Left lung (tissue), 10 donors: ENCODE results near the gene BIRC2. TPM values are rescaled to one million over a fixed set of nuclear protein-coding genes. Genes with fewer than 3 reads are reported as not detected.

Experiments
- ATAC-seq: fragments of 200-7000 bp; cut with Tn5 transposase; one replicate; pipeline ENCODE4 v1.9.1; 2020; ENCODE audit warnings: moderate library complexity
- DNase-seq, 4 donors: peaks; one replicate each; pipeline ENCODE4 v3.0.0-alpha.2; 2013 to 2020
- H3K27ac ChIP-seq, 2 donors: fragments of 200-600 bp; sonication (generic) in 1 of 2; one replicate each; pipeline versions ENCODE4 v1.5.0 to v1.8.0; 2020 to 2021
- H3K27me3 ChIP-seq, 2 donors: fragments of 200-600 bp; sonication (generic) in 1 of 2; one replicate each; pipeline versions ENCODE4 v1.5.0 to v1.8.0; 2020 to 2021
- H3K36me3 ChIP-seq, 2 donors: fragments of 200-600 bp; sonication (generic) in 1 of 2; one replicate each; pipeline versions ENCODE4 v1.5.0 to v1.8.0; 2020 to 2021
- H3K4me1 ChIP-seq, 2 donors: fragments of 200-600 bp; one replicate each; pipeline ENCODE4 v1.8.0; 2021
- H3K4me3 ChIP-seq, 2 donors: fragments of 200-600 bp; sonication (generic) in 1 of 2; one replicate each; pipeline versions ENCODE4 v1.5.0 to v1.8.0; 2020 to 2021; ENCODE audit warnings: mild to moderate bottlenecking in 1 of 2
- H3K9me3 ChIP-seq, 2 donors: fragments of 200-600 bp; sonication (generic) in 1 of 2; one replicate each; pipeline versions ENCODE4 v1.5.0 to v1.8.0; 2020 to 2021
- intact Hi-C, 2 donors: fragments of 100-400 bp; cut with DNase I; formaldehyde crosslinking; loops; one replicate each; pipeline versions ENCODE4 v1.11.2 to v1.14.2; 2022
- polyA plus RNA-seq, 6 donors: library from polyadenylated mRNA; unstranded; fragments of 120-200 nt; gene quantifications; one replicate each; pipeline ENCODE4 v1.2.1, GENCODE V29; 2013; ENCODE audit not compliant: insufficient read length in 6 of 6
- total RNA-seq, 2 donors: library from RNA; stranded (reverse); fragmentation: NEBNext Ultra II Directional; extraction: Animal tissue kit (Norgen Biotek cat#: 25700); gene quantifications; one replicate each; pipeline ENCODE4 v1.2.1, GENCODE V29; 2021
- TF ChIP-seq, protein P1 (sequence below), 2 donors: fragments of 200-600 bp; sonication (generic) in 1 of 2; IDR thresholded peaks; one replicate each; pipeline versions ENCODE4 v1.5.0 to v1.8.0; 2021; ENCODE audit warnings: antibody characterized with exemption in 2 of 2
- donor health status: DM: no; HTN: yes; CAD: no.
- donor health status: DM: no; HTN: no; CAD: no.

The BIRC2 gene
- total and polyA plus RNA-seq, 8 donors: 37.2 to 81.4 (median 71.0) TPM

- intact Hi-C loops: no loop called here
These were observed 64.1 kb downstream of the BIRC2 start for GRCh38 chr11:102411142-102411541.

DNA sequence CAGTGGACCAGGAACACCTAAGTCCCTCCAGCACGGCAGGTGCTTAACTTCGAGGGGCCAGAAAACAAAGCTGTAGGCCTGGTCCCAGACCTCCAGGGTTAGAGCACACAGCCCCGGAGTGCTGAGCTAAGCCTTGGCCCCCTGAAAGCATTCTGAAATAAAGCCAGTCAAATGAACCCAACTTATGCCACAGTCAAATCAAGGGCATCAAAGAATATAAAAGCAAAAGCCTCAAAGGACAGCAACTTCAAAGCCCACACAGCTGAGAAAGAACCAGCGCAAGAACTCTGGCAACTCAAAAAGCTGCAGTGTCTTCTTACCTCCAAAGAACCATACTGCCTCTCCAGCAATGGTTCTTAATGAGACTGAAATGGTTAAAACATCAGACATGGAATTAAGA lies 66.5 kb downstream of the BIRC2 start:
- Histone ChIP-seq H3K27me3 (no peaks in the 10 kb centered on the region), H3K4me1 (no peaks in the 10 kb centered on the region), H3K27ac (no peak overlapping the region), H3K36me3 (no peaks in the 10 kb centered on the region), H3K9me3 (peaks cover 0 to 2% of the 10 kb centered on the region in 2 donors), H3K4me3 (no peak overlapping the region)
- intact Hi-C loops: no loop called here
- TF ChIP-seq, protein P1, sequence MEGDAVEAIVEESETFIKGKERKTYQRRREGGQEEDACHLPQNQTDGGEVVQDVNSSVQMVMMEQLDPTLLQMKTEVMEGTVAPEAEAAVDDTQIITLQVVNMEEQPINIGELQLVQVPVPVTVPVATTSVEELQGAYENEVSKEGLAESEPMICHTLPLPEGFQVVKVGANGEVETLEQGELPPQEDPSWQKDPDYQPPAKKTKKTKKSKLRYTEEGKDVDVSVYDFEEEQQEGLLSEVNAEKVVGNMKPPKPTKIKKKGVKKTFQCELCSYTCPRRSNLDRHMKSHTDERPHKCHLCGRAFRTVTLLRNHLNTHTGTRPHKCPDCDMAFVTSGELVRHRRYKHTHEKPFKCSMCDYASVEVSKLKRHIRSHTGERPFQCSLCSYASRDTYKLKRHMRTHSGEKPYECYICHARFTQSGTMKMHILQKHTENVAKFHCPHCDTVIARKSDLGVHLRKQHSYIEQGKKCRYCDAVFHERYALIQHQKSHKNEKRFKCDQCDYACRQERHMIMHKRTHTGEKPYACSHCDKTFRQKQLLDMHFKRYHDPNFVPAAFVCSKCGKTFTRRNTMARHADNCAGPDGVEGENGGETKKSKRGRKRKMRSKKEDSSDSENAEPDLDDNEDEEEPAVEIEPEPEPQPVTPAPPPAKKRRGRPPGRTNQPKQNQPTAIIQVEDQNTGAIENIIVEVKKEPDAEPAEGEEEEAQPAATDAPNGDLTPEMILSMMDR (IDR thresholded peaks at IDR 0.05): no peak
- no peak for ATAC-seq
- no peak for DNase-seq

More at GRCh38 chr11:102411142-102411541, 64.1 kb downstream of the BIRC2 start:
- TF ChIP-seq, protein P1 (IDR thresholded peaks at IDR 0.05): no peak
- DNase-seq (no peak), ATAC-seq (no peak)
- Histone ChIP-seq H3K9me3 (no peaks in the 10 kb centered on the region), H3K27ac (no peak overlapping the region), H3K4me1 (peaks cover 0 to 7% of the 10 kb centered on the region in 2 donors), H3K4me3 (no peak overlapping the region), H3K27me3 (no peaks in the 10 kb centered on the region), H3K36me3 (no peaks in the 10 kb centered on the region)

DNA sequence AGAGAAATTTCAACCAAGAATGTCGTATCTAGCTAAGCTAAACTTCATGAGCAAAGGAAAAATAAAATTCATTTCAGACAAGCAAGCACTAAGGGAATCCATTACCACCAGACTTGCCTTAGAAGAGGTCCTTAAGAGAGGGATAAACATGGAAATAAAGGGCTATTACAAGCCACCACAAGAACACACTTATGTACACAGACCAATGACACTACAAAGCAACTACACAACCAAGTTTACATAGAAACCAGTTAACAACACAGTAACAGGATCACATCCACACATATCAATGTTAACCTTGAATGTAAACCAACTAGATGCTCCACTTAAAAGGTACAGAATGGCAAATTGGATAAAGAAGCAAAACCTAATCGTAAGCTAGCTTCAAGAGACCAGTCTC lies 67.5 kb downstream of the BIRC2 start:
- DNase-seq (no peak), ATAC-seq (peak; percentile 89)
- no peak overlapping the region for H3K4me3 ChIP-seq
- peaks cover 0 to 4% of the 10 kb centered on the region in 2 donors for H3K9me3 ChIP-seq
- no peak overlapping the region for H3K27ac ChIP-seq
- no peaks in the 10 kb centered on the region for H3K36me3 ChIP-seq
- TF ChIP-seq, protein P1 (IDR thresholded peaks at IDR 0.05): no peak
- intact Hi-C loops: no loop called here
- no peaks in the 10 kb centered on the region for H3K27me3 ChIP-seq
- no peaks in the 10 kb centered on the region for H3K4me1 ChIP-seq

DNA sequence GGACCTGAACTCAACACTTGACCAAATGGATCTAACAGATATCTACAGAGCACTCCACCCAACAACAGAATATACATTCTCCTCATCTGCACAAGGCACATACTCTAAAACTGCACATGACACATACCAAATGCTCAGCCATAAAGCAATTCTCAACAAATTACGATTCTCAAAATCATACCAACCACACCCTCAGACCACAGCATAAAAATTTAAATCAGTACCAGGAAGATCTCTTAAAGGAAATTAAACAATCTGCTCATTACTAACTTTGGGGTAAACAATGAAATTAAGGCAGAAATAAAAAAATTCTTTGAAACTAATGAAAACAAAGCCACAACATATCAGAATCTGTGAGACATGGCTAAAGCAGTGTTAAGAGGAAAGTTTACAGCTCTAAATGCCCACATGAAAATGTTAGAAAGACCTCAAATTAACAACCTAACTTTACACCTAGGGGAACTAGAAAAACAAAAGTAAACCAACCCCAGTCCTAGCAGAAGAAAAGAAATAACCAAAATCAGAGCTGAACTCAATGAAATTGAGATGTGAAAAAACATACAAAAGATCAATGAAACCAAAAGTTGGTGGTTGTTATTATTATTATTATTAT lies 68.4 kb downstream of the BIRC2 start:
- DNase-seq: no peak

DNA sequence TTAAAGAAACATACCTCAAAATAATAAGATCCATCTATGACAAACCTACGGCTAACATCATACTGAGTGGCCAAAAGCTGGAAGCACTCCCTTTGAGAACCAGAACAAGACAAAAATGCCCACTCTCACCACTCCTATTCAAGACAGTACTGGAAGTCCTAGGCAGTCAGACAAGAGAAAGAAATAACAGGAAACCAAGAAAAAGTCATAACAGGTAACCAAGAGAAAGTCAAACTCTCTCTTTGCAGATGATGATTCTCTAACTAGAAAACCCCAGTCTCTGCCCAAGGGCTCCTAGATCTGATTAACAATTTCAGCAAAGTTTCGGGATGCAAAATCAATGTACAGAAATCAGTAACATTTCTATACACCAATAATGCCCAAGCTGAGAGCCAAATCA lies 70.0 kb downstream of the BIRC2 start:
- H3K27ac ChIP-seq: no peak overlapping the region
- intact Hi-C loops: no loop called here
- no peaks in the 10 kb centered on the region for H3K36me3 ChIP-seq
- TF ChIP-seq, protein P1 (IDR thresholded peaks at IDR 0.05): no peak
- no peak overlapping the region for H3K4me3 ChIP-seq
- ATAC-seq (no peak), DNase-seq (no peak)
- H3K27me3 ChIP-seq: no peaks in the 10 kb centered on the region
- H3K4me1 ChIP-seq: no peaks in the 10 kb centered on the region
- peaks cover 0 to 4% of the 10 kb centered on the region in 2 donors for H3K9me3 ChIP-seq

More for the DNA sequence above, 68.4 kb downstream of the BIRC2 start:
- no peak overlapping the region for H3K4me3 ChIP-seq
- no peak overlapping the region for H3K27ac ChIP-seq
- no peaks in the 10 kb centered on the region for H3K36me3 ChIP-seq
- H3K9me3 ChIP-seq: peaks cover 0 to 4% of the 10 kb centered on the region in 2 donors
- intact Hi-C loops: no loop called here
- H3K4me1 ChIP-seq: no peaks in the 10 kb centered on the region
- no peaks in the 10 kb centered on the region for H3K27me3 ChIP-seq
- TF ChIP-seq, protein P1 (IDR thresholded peaks at IDR 0.05): no peak
- ATAC-seq: no peak
